ENCODE measurements around the gene SEC31A.

DNA sequence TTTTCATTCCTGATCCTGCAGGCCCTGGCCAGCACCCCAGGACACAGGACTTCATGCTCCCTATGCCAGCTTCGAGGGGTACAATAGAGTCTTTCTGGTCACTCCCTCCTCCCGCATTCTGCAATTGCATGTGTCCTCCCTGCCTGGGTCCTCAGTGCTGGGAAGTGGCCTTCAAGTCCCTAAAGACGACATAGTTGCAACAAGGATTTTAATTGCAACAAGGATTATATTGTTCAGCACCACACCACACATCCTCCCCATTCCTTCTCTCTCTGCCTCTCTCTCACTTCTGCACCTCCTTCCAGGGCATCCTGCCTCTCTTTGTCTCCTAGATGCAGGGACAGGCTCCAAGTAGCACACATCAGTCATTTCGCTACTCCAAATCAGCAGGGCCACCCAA lies 117.9 kb downstream of the SEC31A start:
- no peak for TF ChIP-seq CTCF (IDR thresholded peaks at IDR 0.05)
- TF ChIP-seq POLR2A (IDR thresholded peaks at IDR 0.05) = no peak
